SKM-1 treated with dmso at 0.1 percent for 144 hours (cell line): ENCODE data around the gene ELF2.
"Not testable (repeated sequence)": the region's sequence is repeated elsewhere in the genome, so short reads cannot be mapped to it uniquely, and the experiment has no call there.

Experiments
- DNase-seq: peaks from one replicate; lab custom pipeline; 2025; ENCODE audit not compliant: unreplicated experiment; lab: John Stamatoyannopoulos, UW

Gene ELF2

DNA sequence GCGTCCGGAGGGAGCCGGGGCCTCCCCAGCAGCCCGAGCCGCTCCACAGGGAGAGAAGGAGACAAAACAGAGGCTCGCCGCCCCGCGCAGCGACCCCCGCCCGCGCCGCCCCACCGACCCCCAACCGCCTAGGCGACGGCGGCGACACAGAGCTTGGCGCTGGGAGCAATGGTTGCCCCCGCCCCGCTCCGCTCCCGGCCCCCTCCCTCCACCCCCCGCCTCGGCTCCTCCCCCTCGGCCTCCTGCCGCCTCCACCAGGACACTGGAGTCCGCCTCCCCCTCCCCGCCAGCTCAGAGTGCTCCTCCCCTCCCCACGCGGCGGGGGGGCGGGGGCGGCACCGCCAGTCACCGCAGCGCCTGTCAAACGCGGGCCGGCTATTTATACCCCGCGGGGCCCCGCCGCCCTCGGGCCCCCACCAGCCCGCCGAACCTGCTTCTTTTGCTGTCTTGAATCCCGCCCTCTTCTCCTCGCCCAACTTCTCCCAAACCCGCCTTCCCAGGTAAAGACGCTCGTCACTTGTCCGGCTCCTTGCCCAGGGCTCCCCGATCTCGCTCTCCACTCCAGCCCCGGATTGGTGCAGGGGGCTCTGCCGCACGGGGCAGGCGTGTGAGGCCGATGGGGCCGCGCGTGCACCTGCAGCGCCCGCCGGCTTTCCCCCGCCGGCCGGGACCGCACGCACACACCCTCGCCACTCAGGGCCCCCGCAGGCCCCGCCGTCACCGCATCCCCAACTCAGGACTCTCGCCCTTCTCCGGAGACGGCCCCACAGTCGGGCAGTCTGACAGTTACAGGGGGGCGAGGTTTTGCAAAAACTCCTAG lies at the start of gene ELF2:
Gene ELF2, minus strand, starts transcription at position 170 of the 820 bp plus-strand sequence. CDS start 39,517 bp downstream, outside the sequence.
- peak; percentile 85 for DNase-seq

DNA sequence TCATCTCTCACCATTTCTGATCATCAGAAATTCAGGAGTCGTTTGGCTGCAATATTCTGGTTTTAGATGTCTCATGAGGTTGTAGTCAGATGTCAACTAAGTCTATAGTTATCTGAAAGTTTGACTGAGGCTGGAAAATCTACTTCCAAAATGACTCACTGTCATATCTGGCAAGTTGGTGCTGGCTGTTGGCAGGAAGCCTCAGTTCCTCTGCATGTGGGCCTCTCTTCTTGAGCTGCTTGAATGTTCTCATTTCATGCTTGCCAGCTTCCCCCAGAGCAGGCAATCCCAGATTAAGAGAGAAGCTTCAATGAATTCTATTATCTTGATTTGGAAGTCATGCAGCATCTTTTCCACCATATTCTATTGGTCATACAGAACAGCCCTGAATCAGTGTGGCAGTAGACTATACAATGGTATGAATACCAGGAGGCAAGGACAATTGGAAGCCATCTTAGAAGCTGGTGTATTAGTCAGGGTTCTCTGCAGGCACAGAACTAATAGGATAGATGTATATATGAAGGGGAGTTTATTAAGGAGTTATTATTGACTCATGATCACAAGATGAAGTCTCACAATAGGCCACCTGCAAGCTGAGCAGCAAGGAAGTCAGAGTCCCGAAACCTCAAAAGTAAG lies 46.8 kb upstream of the ELF2 start:
- no peak for DNase-seq

DNA sequence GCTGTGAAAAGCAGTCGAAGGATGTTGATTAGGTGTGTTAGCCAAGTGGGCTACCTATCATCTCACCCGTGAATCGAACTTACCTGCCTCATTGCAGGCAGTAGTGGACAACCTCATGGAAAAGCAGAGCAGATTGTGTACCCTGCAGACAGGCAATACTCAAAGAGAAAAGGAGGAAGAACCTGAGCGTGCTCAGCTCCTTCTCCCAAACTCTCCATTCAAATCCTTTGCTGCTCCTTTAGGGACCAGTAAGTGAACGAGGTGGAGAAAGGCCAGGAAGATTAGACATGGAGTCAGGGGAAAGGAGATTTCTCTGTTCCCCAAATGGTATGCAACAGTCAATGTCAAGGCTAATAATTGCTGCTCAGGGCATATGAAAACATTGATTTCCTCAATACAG lies 45.2 kb upstream of the ELF2 start:
- no peak for DNase-seq

DNA sequence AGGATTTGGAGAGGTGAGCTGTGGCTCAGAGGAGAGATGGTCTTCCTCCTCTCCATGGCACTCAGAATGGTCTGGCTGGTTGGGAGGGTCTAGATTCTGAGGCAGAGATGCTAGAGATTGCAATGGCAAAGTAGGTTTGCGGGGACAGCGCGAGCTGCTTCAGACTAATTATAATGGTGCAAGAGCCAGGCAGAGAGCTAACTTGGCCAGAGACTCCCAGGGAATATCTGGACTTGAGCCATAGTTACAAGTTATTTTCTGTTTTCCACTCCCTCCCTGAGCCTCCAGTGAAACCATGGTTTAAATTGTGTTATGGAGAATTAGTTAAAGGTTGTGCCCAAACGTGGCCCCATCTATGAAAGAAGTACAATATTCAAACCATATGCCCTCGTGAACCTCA lies 44.7 kb upstream of the ELF2 start:
- no peak for DNase-seq

DNA sequence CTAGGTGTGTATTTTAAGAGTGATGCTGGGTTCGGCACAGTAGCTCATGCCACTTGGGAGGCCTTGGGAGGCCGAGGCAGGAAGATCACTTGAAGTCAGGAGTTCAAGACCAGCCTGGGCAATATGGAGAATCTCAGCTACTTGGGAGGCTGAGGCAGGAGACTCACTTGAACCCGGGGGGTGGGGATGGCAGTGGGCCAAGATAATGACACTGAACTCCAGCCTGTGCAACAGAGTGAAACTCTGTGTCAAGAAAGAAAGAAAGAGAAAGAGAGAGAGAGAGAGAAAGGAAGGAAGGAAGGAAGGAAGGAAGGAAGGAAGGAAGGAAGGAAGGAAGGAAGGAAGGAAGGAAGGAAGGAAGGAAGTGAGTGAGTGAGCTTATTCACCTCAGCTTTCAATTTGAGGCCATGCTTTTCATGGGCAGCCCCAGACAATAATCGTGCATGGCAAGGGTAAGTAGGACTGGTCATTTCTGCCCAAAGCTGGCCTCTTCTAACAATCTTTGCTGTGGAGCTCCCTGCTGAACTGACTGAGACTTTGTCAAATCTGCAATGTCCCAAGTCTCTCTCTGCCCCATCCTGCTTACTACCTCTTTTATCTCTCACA lies 42.5 kb upstream of the ELF2 start:
- no peak for DNase-seq

DNA sequence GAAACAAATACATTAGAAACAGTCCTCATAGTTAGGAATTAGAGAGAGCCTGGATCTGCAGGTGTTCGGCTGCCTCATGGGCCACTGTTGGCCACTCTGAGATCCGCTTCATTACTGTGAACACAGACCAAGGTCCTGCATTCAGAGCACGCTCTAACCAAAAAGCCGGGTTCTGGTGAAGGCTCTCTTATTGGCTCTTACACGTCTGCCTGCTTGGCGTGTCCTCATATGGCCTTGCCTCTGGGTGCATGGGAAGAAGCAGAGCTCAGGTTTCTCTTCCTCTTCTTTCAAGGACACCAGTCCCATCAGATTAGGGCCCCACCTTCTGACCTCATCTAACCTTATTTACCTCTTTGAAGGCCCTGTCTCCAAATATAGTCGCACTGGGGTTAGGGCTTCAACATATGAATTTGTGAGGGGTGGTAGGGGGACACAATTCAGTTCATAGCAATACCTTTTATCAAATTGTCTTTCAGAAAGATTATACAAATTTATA lies 37.1 kb upstream of the ELF2 start:
- DNase-seq: peak; percentile 98

DNA sequence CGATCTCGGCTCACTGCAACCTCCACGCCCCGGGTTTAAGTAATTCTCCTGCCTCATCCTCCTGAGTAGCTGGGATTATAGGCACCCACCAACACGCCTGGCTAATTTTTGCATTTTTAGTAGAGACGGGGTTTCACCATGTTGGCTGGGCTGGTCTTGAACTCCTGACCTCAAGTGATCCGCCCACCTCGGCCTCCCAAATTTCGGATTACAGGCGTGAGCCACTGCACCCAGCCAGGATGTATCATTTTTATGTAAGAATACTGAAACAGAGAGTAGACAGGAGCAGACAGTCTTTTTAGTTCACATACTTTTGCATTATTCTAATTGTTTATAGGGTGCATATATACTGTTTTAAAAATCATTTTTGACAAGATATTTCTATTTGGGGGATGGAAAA lies 36.6 kb upstream of the ELF2 start:
- DNase-seq: not testable (repeated sequence)

DNA sequence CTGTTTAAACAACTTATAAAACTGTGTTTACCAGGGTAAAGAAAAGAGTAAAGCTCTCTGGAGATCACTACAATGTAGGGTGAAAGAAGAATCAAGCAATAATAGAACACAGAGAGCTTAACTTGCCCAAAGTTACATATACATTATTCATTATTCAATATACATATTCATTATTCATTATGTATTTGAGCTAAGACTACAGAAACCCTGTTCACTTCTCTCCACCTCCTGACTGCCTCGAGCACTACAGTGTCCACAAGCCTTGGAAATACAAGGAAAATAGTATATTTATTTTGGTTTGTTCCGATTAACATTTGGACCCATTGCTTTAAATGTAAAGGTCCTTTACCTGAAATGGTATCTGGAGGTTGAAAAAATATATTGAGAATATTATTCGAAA lies 35.9 kb upstream of the ELF2 start:
- DNase-seq: no peak

DNA sequence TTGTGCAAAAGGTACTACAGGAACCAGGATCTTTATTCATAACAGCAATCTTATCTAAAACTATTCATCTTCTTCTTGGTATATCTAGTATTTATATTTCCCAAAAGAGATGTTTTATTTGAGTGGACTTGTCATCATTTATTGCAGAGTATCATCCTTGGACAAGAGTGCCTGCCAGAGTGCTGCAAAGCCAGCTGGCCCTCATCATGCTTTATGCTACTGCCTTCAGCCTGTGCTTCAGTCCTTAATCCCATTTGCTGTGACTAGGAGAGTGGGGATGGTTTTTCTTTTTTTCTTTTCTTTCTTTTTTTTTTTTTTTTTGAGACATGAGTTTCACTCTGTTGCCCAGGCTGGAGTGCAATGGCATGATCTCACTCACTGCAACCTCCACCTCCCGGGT lies 33.5 kb upstream of the ELF2 start:
- no peak for DNase-seq

DNA sequence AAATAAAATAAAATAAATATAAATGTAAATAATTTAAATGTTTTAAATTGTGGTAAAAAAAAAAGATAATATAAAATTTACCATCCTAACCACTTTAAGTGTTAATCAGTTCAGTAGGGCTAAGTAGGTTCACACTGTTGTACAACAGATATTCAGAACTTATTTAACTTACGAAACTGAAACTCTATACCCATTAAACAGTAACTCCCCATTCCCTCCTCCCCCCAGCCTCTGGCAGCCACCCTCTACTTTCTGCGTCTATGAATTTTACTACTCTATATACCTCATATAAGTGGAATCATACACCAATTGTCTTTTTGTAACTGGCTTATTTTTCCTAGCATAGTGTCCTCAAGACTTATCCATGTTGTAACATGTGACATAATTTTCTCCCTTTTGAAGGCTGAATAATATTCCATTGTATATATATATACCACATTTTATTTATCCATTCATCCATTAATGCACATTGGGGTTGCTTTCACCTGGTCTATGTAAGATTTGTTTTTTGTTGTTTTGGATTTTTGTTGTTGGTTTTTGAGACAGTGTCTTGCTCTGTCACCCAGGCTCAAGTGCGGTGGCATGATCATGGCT lies 32.5 kb upstream of the ELF2 start:
- no peak for DNase-seq

DNA sequence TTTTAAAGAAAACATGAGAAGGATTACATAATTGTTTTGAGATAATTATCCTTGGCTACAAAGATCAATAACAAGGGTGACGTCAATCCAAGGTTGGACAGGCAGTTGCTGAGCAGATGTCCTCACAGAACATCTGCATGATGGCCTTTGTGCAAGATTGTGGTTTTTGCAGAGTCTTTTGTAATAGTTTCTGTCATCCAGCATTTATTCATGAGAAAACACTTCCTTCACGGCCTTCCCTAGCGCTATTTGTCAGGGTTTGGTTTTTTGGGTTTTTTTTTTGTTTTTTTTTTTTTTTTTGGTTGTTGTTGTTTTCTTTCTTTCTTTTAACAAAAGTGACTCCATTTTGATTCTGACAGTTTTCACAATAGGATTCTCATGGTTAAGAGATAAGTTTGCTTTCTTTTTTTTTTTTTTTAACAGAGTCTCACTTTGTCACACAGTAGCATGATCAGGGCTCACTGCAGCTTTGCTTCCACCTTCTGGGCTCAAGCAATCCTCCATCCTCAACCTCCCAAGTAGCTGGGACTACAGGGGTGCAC lies 31.5 kb upstream of the ELF2 start:
- DNase-seq: peak; percentile 94

DNA sequence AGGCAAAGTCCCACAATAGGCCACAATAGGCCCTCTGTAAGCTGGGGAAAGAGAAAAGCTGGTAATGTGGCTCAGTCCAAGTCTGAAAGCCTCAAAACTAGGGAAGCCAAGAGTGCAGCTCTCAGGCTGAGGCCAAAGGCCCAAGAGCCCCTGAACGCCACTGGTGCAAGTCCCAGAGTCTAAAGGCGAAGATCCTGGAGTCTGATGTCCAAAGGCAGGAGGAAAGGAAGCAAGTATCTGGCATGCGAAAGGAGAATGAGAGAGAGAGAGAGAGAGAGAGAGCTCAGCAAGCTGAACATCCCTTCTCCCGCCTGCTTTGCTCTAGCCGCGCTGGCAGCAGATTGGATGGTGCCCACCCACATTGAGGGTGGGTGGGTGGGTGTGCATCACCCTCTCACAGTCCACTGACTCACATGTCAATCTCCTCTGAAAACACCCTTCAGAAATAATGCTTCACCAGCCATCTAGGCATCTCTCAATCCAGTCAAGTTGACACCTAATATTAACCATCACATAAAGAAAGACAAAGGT lies 30.9 kb upstream of the ELF2 start:
- no peak for DNase-seq

DNA sequence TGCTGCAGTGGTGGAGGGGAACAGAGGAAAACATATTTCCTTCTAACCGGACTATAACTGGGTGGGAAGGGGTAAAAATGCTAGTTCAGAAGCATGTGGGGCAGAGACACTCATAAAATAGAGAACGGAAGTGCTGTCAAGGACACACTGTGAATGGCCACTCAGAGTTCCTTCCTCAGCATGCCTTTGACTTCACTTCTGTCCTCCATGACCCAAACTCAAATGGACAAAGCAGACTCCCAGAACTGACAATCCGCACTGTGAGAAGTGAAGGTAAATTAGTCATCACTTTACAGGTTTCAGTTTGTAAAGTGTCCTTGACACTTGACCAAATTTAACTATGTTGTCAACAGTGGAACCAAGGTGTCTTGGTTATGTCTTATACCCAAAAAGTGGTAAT lies 30.2 kb upstream of the ELF2 start:
- no peak for DNase-seq

DNA sequence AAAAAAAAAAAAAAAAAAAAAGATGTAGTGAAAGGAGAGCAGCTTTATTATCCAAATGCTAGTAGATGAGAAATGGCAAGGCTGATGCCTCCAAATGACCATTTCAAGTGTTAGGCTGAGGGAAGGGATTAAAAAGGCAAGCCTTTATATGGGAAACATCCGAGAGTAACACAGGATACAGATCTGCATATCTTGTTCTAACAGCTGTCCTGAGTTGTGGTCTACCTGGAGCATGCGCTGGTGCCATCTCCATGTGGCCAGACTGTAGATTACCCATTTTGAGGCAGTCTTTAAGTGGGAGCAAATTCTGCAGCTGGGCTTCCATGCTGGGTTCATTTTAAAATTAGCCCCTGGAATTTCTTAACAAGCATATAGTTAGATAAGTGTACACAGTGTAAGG lies 26.0 kb upstream of the ELF2 start:
- no peak for DNase-seq

DNA sequence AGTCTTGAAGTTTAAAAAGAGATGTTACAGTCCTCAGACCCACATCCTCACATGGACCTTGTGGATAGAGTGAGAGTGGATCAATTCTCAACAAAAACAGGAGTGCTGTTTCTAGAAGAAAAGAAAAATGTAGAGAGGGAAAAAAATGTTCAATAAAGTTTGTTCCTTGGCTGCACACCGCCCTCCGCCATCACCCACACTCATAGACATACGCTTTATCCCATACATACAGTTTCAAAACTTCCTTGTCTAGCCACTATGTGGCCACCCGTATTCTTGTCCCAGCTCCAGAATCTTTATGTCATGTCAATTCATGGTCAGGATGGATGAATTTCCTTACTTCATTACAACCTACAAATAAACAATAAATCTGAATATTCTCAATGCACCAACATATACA lies 23.5 kb upstream of the ELF2 start:
- DNase-seq: no peak

DNA sequence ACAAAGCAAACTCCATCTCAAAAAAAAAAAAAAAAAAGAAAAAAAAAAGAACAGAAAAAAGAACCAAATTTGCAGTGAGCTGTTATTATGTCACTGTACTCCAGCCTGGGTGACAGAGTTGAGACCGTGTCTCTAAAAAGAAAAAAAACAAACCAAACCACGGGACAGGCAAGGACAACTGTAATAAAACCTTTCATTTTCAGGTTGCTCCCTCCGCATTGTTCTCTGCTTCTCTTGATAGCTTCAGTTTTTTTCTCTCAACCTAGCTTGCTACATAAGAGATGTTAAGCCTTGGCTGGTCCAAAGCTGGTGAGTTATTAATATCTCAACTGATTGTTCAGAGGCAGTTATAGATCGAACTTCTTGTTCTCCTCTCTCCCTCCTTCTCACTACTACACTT lies 23.1 kb upstream of the ELF2 start:
- DNase-seq: no peak

DNA sequence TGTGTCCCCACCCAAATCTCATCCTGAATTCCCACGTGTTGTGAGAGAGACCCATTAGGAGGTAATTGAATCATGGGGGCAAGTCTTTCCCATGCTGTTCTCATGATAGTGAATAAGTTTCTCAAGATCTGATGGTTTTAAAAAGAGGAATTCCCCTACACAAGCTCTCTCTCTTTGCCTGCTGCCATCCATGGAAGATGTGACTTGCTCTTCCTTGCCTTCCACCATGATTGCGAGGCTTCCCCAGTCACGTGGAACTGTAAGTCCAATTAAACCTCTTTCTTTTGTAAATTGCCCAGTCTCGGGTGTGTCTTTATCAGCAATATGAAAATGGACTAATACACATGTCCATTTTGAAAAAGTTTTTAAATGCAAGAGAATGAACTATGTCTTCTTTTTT lies 20.2 kb upstream of the ELF2 start:
- not testable (repeated sequence) for DNase-seq

DNA sequence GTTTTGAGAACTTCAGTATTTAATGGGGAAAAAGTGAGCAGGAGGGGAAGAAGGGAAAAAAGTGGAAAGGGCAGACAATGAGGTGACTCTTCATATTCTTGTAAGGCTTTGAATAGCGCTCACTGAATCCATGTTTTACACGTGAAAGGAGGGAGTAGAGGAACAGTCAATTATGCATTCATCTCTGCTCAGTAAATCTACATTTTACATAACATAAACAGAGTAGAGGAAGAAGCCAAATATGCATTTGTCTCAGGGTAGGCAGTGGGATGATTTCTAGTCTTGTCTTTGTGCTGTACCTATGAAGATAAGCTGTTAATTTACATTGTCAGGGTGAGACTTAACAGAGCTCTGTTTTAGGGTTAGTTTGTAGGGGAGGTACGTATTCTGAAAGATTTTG lies 19.4 kb upstream of the ELF2 start:
- no peak for DNase-seq

DNA sequence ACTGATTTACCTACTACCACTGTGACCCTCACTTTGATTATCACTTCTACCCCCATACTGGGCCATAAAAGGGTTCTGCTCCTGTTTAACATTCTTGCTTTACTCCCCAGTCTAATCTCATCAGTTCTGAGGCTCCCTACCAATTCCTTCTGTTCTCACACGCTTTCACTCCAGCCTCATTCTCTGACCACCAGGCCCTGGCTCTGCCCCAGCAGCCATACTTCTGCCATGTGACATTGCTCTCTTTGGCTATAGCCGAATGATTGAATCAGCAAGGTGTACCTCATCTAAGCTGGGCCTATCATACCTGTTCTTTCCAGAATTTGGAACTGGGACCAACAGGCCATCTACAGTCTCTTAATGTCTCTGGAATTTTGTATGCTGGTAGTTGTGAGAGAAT lies 14.4 kb upstream of the ELF2 start:
- DNase-seq: no peak

DNA sequence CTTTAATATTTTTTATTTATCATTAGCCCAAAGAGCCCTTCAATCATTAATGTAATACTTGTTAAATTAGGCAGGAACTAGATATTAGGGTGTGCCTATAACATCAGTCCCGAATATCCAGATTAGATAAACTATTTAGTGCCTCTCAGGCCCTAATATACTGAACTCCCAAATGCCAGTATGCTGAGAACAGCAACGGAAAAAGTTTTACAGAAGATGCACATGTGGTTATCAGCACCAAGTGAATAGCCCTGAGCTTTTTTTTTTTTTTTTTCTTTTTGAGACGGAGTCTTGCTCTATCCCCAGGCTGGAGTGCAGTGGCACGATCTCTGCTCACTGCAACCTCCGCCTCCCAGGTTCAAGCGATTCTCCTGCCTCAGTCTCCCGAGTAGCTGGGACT lies 13.0 kb upstream of the ELF2 start:
- no peak for DNase-seq

DNA sequence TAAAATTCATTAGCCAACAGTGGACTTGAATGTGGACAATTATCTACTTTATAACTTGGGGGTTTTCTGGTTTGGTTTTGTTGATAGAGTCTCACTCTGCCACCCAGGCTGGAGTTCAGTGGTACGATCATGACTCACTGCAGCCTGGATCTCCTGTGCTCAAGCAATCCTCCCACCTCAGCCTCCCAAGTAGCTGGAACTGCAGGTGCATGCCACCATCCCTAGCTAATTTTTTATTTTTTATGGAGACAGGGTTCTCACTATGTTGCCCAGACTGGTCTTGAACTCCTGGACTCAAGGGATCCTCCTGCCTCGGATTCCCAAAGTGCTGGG lies 12.4 kb upstream of the ELF2 start:
- DNase-seq: no peak
